IMR-90 (cell line): Measurements from ENCODE around the gene SET. TPM values are rescaled to one million over a fixed set of nuclear protein-coding genes. Genes with fewer than 3 reads are reported as not detected.

Experiments
- ATAC-seq: fragments of 200-7000 bp; cut with Tn5 transposase; 2 replicates; pipeline ENCODE4 v1.9.1; 2020; ENCODE audit warnings: low read depth, mild to moderate bottlenecking, moderate library complexity
- BruUV-seq: library from RNA; stranded (reverse); fragments of 400-500 nt; replicated peaks from 2 replicates; lab custom pipeline; 2021; lab: Mats Ljungman, UMichigan
- CTCF ChIA-PET: fragments of 300-600 bp; formaldehyde crosslinking; extraction: SDS; loops from one replicate; lab custom pipeline; 2021; ENCODE audit warnings: antibody characterized with exemption; lab: Yijun Ruan, JAX
- POLR2A ChIA-PET: fragments of 300-600 bp; sonication (Branson Sonifier 250); formaldehyde crosslinking; loops from one replicate; lab custom pipeline; 2022; ENCODE audit warnings: antibody characterized with exemption; ENCODE audit not compliant: unreplicated experiment; lab: Charles Lee
- DNase-seq: peaks from one replicate; pipeline ENCODE4 v3.0.0; 2013
- H2AFZ ChIP-seq: replicated peaks from 2 replicates; pipeline ENCODE3; 2013; ENCODE audit warnings: low read length, mild to moderate bottlenecking; ENCODE audit not compliant: poor library complexity
- H2AK5ac ChIP-seq: 2 replicates; pipeline ENCODE4 v1.6.1; 2013; ENCODE audit warnings: low read depth, low read length, inconsistent platforms
- H2AK9ac ChIP-seq: replicated peaks from 2 replicates; pipeline ENCODE3; 2013; ENCODE audit warnings: mild to moderate bottlenecking, low read depth, low read length, moderate library complexity; ENCODE audit not compliant: poor library complexity
- H2BK120ac ChIP-seq: 2 replicates; pipeline ENCODE4 v1.6.1; 2013; ENCODE audit warnings: low read depth, low read length, inconsistent platforms
- H2BK15ac ChIP-seq: 3 replicates; pipeline ENCODE4 v1.6.1; 2013; ENCODE audit warnings: low read depth, low read length, inconsistent platforms
- H2BK20ac ChIP-seq: 2 replicates; pipeline ENCODE4 v1.6.1; 2013; ENCODE audit warnings: low read depth, mild to moderate bottlenecking, inconsistent platforms, low read length, moderate library complexity
- H2BK5ac ChIP-seq: 2 replicates; pipeline ENCODE4 v1.6.1; 2013; ENCODE audit warnings: mild to moderate bottlenecking, low read depth, low read length, inconsistent platforms; ENCODE audit not compliant: poor library complexity, severe bottlenecking
- H3K14ac ChIP-seq: replicated peaks from 2 replicates; pipeline ENCODE4 v1.6.1; 2013; ENCODE audit warnings: low read depth, low read length, inconsistent platforms
- H3K18ac ChIP-seq: 2 replicates; pipeline ENCODE4 v1.6.1; 2013; ENCODE audit warnings: low read depth, low read length, control low read depth
- H3K23ac ChIP-seq: 2 replicates; pipeline ENCODE4 v1.6.1; 2013; ENCODE audit warnings: low read depth, low read length, inconsistent platforms
- H3K27ac ChIP-seq: 2 replicates; pipeline ENCODE4 v1.5.1; 2013; ENCODE audit warnings: mild to moderate bottlenecking, control low read depth, low read length; ENCODE audit not compliant: insufficient read depth
- H3K27me3 ChIP-seq: 2 replicates; pipeline ENCODE4 v1.6.1; 2013; ENCODE audit warnings: low read length; ENCODE audit not compliant: control insufficient read depth, insufficient read depth
- H3K36me3 ChIP-seq: 2 replicates; pipeline ENCODE4 v1.6.1; 2013; ENCODE audit warnings: low read length, mixed read lengths; ENCODE audit not compliant: control insufficient read depth, insufficient read depth
- H3K4ac ChIP-seq: 2 replicates; pipeline ENCODE4 v1.6.1; 2013; ENCODE audit warnings: low read depth, low read length, inconsistent platforms
- H3K4me1 ChIP-seq: 2 replicates; pipeline ENCODE4 v1.6.1; 2013; ENCODE audit warnings: low read length, mixed read lengths; ENCODE audit not compliant: control insufficient read depth, insufficient read depth
- H3K4me2 ChIP-seq: 2 replicates; pipeline ENCODE4 v1.6.1; 2013; ENCODE audit warnings: low read depth, mild to moderate bottlenecking, control low read depth, low read length, moderate library complexity
- H3K4me3 ChIP-seq: 2 replicates; pipeline ENCODE4 v1.5.1; 2013; ENCODE audit warnings: low read depth, mild to moderate bottlenecking, control low read depth, low read length, moderate library complexity; ENCODE audit not compliant: insufficient read depth
- H3K56ac ChIP-seq: 2 replicates; pipeline ENCODE4 v1.6.1; 2013; ENCODE audit warnings: low read length, inconsistent platforms; ENCODE audit not compliant: insufficient read depth; ENCODE audit errors: extremely low read depth
- H3K79me1 ChIP-seq, 2 experiments: 2 replicates each; pipeline ENCODE4 v1.6.1; 2013; ENCODE audit warnings: low read length in 2 of 2, inconsistent platforms in 1 of 2, low read depth in 1 of 2
- H3K9ac ChIP-seq: 2 replicates; pipeline ENCODE4 v1.6.1; 2013; ENCODE audit warnings: low read depth, low read length, control low read depth
- H3K9me1 ChIP-seq: 2 replicates; pipeline ENCODE4 v1.6.1; 2013; ENCODE audit warnings: low read length, inconsistent platforms; ENCODE audit not compliant: insufficient read depth
- H3K9me3 ChIP-seq: 2 replicates; pipeline ENCODE4 v1.6.1; 2013; ENCODE audit warnings: low read length; ENCODE audit not compliant: control insufficient read depth, insufficient read depth
- H4K20me1 ChIP-seq: 2 replicates; pipeline ENCODE4 v1.6.1; 2013; ENCODE audit warnings: low read length, inconsistent platforms; ENCODE audit not compliant: insufficient read depth
- H4K5ac ChIP-seq: 2 replicates; pipeline ENCODE4 v1.6.1; 2013; ENCODE audit warnings: mild to moderate bottlenecking, low read depth, low read length, control low read depth
- H4K8ac ChIP-seq, 2 experiments: 2 replicates each; pipeline ENCODE4 v1.6.1; 2013; ENCODE audit warnings: low read depth in 2 of 2, low read length in 2 of 2, control low read depth in 1 of 2, inconsistent platforms in 1 of 2
- H4K91ac ChIP-seq: 2 replicates; pipeline ENCODE4 v1.6.1; 2013; ENCODE audit warnings: low read depth, low read length, inconsistent platforms; ENCODE audit not compliant: insufficient read depth
- BHLHE40 ChIP-seq: fragments of 150-350 bp; IDR thresholded peaks from 2 replicates; pipeline ENCODE4 v1.6.1; 2016; ENCODE audit warnings: mild to moderate bottlenecking, low read depth, low read length
- CHD1 ChIP-seq: IDR thresholded peaks from 2 replicates; pipeline ENCODE4 v1.6.1; 2012; ENCODE audit warnings: low read depth, low read length, improper control_type of control experiment
- ELK1 ChIP-seq: fragments of 150-350 bp; IDR thresholded peaks from 2 replicates; pipeline ENCODE4 v1.6.1; 2016; ENCODE audit warnings: low read depth, mild to moderate bottlenecking, low read length, moderate library complexity, borderline replicate concordance
- MAZ ChIP-seq: IDR thresholded peaks from 2 replicates; pipeline ENCODE4 v1.6.1; 2012; ENCODE audit warnings: low read depth, mild to moderate bottlenecking, low read length, improper control_type of control experiment, moderate library complexity, borderline replicate concordance
- MXI1 ChIP-seq: IDR thresholded peaks from 2 replicates; pipeline ENCODE4 v1.6.1; 2012; ENCODE audit warnings: low read depth, mild to moderate bottlenecking, low read length, moderate library complexity, borderline replicate concordance
- NFE2L2 ChIP-seq: fragments of 150-350 bp; IDR thresholded peaks from 2 replicates; pipeline ENCODE4 v1.6.1; 2016; ENCODE audit warnings: low read depth, mild to moderate bottlenecking, low read length
- RAD21 ChIP-seq: IDR thresholded peaks from 2 replicates; pipeline ENCODE4 v1.6.1; 2012; ENCODE audit warnings: low read length, improper control_type of control experiment
- RFX5 ChIP-seq: IDR thresholded peaks from 2 replicates; pipeline ENCODE4 v1.8.0; 2012; ENCODE audit warnings: low read depth, mild to moderate bottlenecking, low read length, moderate library complexity
- SMC3 ChIP-seq: fragments of 150-350 bp; IDR thresholded peaks from 2 replicates; pipeline ENCODE4 v1.6.1; 2016; ENCODE audit warnings: low read depth, mild to moderate bottlenecking, antibody characterized with exemption, low read length, moderate library complexity
- WGBS, 2 experiments: methylation state at CpG; one replicate each; pipeline versions ENCODE4 v1.1.5 to v1.1.7; 2013; ENCODE audit warnings: missing lambda C conversion rate in 2 of 2; ENCODE audit not compliant: insufficient read length in 1 of 2; ENCODE audit errors: extremely low coverage in 2 of 2; 5-methylcytosine and 5-hydroxymethylcytosine counted together
- dilution Hi-C: fragments of 300-500 bp; cut with HindIII; formaldehyde crosslinking; loops from one replicate; pipeline ENCODE4 v1.14.3; 2018; ENCODE audit warnings: low sequenced_read_pairs; ENCODE audit not compliant: unreplicated experiment
- in situ Hi-C: fragments of 300-500 bp; cut with MboI; formaldehyde crosslinking; loops from 3 replicates; pipeline ENCODE4 v1.14.3; 2019; ENCODE audit warnings: low sequenced_read_pairs, inconsistent platforms, mixed read lengths
- intact Hi-C: fragments of 100-400 bp; cut with micrococcal nuclease; formaldehyde crosslinking; loops from 2 replicates; pipeline ENCODE4 v1.10.0; 2022
- polyA plus RNA-seq, 3 experiments: library from polyadenylated mRNA; depleted of rRNA; stranded (reverse); fragments of >200 nt; gene quantifications; 2 replicates each; pipeline ENCODE4 v1.2.3, GENCODE V29; 2012; ENCODE audit warnings: low replicate concordance in 1 of 3
- total RNA-seq: library from RNA; depleted of rRNA; stranded (reverse); fragments of >200 nt; gene quantifications from 2 replicates; pipeline ENCODE4 v1.2.3, GENCODE V29; 2012

Gene SET
- total and polyA plus RNA-seq, 2 of the 4 experiments (the other 2 are of a cell fraction) = 104 to 182 TPM

GRCh38 chr9:128713411-128713780, 24.4 kb downstream of the SET start (continued):
- TF ChIP-seq NFE2L2 (no peak), RFX5 (no peak), SMC3 (no peak), RAD21 (no peak), CHD1 (no peak)

GRCh38 chr9:128713941-128714573, 25.0 kb downstream of the SET start:
- ChIA-PET POLR2A (no interaction called here), CTCF (no interaction called here)
- H2BK5ac ChIP-seq = no peak overlapping the region
- H3K9ac ChIP-seq = no peak overlapping the region
- in situ Hi-C loops (no loop called here), intact Hi-C loops (no loop called here), dilution Hi-C loops (no loop called here)
- H3K27ac ChIP-seq = no peak overlapping the region
- no peaks in the 10 kb centered on the region for H3K27me3 ChIP-seq
- no peak overlapping the region for H4K91ac ChIP-seq
- H2BK15ac ChIP-seq = no peak overlapping the region
- no peak overlapping the region for H4K8ac ChIP-seq
- no peak overlapping the region for H2BK120ac ChIP-seq
- TF ChIP-seq BHLHE40 = no peak
- no peak for TF ChIP-seq MXI1
- TF ChIP-seq MAZ = no peak
- no peak for TF ChIP-seq SMC3
- no peak for TF ChIP-seq ELK1
- TF ChIP-seq RFX5 = no peak
- H3K36me3 ChIP-seq = no peaks in the 10 kb centered on the region
- no peak overlapping the region for H3K23ac ChIP-seq
- no peak for ATAC-seq
- H2AFZ ChIP-seq = no peak overlapping the region
- H4K20me1 ChIP-seq = no peaks in the 10 kb centered on the region
- no peak overlapping the region for H2AK5ac ChIP-seq
- H4K5ac ChIP-seq = no peak overlapping the region
- no peaks in the 10 kb centered on the region for H3K4me1 ChIP-seq
- H2AK9ac ChIP-seq = no peak overlapping the region
- BruUV-seq = no TSS peak
- H3K9me1 ChIP-seq = no peaks in the 10 kb centered on the region
- DNase-seq = no peak
- H3K79me1 ChIP-seq = no peaks in the 10 kb centered on the region
- no peak overlapping the region for H3K14ac ChIP-seq
- no peak overlapping the region for H3K18ac ChIP-seq
- no peak overlapping the region for H2BK20ac ChIP-seq
- no peak overlapping the region for H3K4ac ChIP-seq
- H3K9me3 ChIP-seq = no peaks in the 10 kb centered on the region
- H3K4me2 ChIP-seq = no peak overlapping the region
- 97% methylated on average over 6 of the region's 19 CpGs; no CpG with 5 or more reads in 1 of the 2 experiments for WGBS, 2 experiments
- no peak overlapping the region for H3K56ac ChIP-seq
- H3K4me3 ChIP-seq = no peak overlapping the region
